ENCODE measurements around the gene SLIT3. TPM values are rescaled to one million over a fixed set of nuclear protein-coding genes. Genes with fewer than 3 reads are reported as not detected.

SLIT3 gene
- total RNA-seq, 1 experiment from 2014 or later, result not detected

GRCh38 chr5:168822248-168822744, 478.6 kb downstream of the SLIT3 start:
- DNase-seq, result no peak
- CTCF ChIA-PET, result no interaction called here
- Histone ChIP-seq H3K9me2 (ENCODE audit: insufficient read depth) (no peaks in the 10 kb centered on the region), H3K79me2 (ENCODE audit: low read depth) (no peaks in the 10 kb centered on the region), H3K9me3 (ENCODE audit: insufficient read depth, low read depth) (no peaks in the 10 kb centered on the region; the same call in 1 of the 2 replicates), H3K4me3 (no peak overlapping the region), H3K27ac (no peak overlapping the region), H2AFZ (no peak overlapping the region), H4K20me1 (ENCODE audit: insufficient read depth) (no peaks in the 10 kb centered on the region), H3K36me3 (ENCODE audit: low read depth) (no peaks in the 10 kb centered on the region), H3K4me1 (replicated peaks; ENCODE audit: insufficient read depth) (no peaks in the 10 kb centered on the region), H3K4me2 (no peak overlapping the region), H3F3A (ENCODE audit: insufficient read depth, low read depth) (no peaks in the 10 kb centered on the region), H3K27me3 (ENCODE audit: insufficient read depth, low read depth) (peaks cover 99% of the 10 kb centered on the region)
- intact Hi-C loops (cut with micrococcal nuclease; ENCODE audit: unreplicated experiment), result no loop called here
- BruUV-seq (replicated peaks), result no TSS peak
- POLR2A ChIA-PET (ENCODE audit: unreplicated experiment), result no interaction called here
- TF ChIP-seq, protein P1, sequence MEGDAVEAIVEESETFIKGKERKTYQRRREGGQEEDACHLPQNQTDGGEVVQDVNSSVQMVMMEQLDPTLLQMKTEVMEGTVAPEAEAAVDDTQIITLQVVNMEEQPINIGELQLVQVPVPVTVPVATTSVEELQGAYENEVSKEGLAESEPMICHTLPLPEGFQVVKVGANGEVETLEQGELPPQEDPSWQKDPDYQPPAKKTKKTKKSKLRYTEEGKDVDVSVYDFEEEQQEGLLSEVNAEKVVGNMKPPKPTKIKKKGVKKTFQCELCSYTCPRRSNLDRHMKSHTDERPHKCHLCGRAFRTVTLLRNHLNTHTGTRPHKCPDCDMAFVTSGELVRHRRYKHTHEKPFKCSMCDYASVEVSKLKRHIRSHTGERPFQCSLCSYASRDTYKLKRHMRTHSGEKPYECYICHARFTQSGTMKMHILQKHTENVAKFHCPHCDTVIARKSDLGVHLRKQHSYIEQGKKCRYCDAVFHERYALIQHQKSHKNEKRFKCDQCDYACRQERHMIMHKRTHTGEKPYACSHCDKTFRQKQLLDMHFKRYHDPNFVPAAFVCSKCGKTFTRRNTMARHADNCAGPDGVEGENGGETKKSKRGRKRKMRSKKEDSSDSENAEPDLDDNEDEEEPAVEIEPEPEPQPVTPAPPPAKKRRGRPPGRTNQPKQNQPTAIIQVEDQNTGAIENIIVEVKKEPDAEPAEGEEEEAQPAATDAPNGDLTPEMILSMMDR (conservative IDR thresholded peaks at IDR 0.05), result no peak
- TF ChIP-seq EZH2 (IDR thresholded peaks at IDR 0.05; ENCODE audit: low read depth), result no peak

GRCh38 chr5:168820874-168821273, 480.1 kb downstream of the SLIT3 start:
- TF ChIP-seq EZH2 (IDR thresholded peaks at IDR 0.05; ENCODE audit: low read depth), result no peak
- TF ChIP-seq, protein P1 (conservative IDR thresholded peaks at IDR 0.05), result no peak

GRCh38 chr5:168819004-168819621, 481.8 kb downstream of the SLIT3 start:
- Histone ChIP-seq H3K79me2 (ENCODE audit: low read depth) (no peaks in the 10 kb centered on the region), H4K20me1 (ENCODE audit: insufficient read depth) (no peaks in the 10 kb centered on the region), H3K9me3 (ENCODE audit: insufficient read depth, low read depth) (no peaks in the 10 kb centered on the region; the same call in 1 of the 2 replicates), H3K27me3 (ENCODE audit: insufficient read depth, low read depth) (peaks cover 96% of the 10 kb centered on the region), H2AFZ (no peak overlapping the region), H3K36me3 (ENCODE audit: low read depth) (no peaks in the 10 kb centered on the region), H3K9me2 (ENCODE audit: insufficient read depth) (no peaks in the 10 kb centered on the region), H3F3A (ENCODE audit: insufficient read depth, low read depth) (no peaks in the 10 kb centered on the region), H3K4me3 (no peak overlapping the region), H3K4me2 (no peak overlapping the region), H3K4me1 (replicated peaks; ENCODE audit: insufficient read depth) (no peaks in the 10 kb centered on the region), H3K27ac (no peak overlapping the region)
- CTCF ChIA-PET, result no interaction called here
- intact Hi-C loops (cut with micrococcal nuclease; ENCODE audit: unreplicated experiment), result no loop called here
- POLR2A ChIA-PET (ENCODE audit: unreplicated experiment), result no interaction called here
- no peak for DNase-seq
- TF ChIP-seq, protein P1 (conservative IDR thresholded peaks at IDR 0.05), result no peak
- no peak for TF ChIP-seq EZH2 (IDR thresholded peaks at IDR 0.05; ENCODE audit: low read depth)
- BruUV-seq (replicated peaks), result no TSS peak

More at GRCh38 chr5:168820874-168821273, 480.1 kb downstream of the SLIT3 start:
- Histone ChIP-seq H3K4me1 (replicated peaks; ENCODE audit: insufficient read depth) (no peaks in the 10 kb centered on the region), H3K9me2 (ENCODE audit: insufficient read depth) (no peaks in the 10 kb centered on the region), H3K27me3 (ENCODE audit: insufficient read depth, low read depth) (peaks cover 97% of the 10 kb centered on the region), H3K4me3 (no peak overlapping the region), H4K20me1 (ENCODE audit: insufficient read depth) (no peaks in the 10 kb centered on the region), H3K4me2 (no peak overlapping the region), H3K36me3 (ENCODE audit: low read depth) (no peaks in the 10 kb centered on the region), H3K79me2 (ENCODE audit: low read depth) (no peaks in the 10 kb centered on the region), H3K27ac (no peak overlapping the region), H2AFZ (no peak overlapping the region), H3K9me3 (ENCODE audit: insufficient read depth, low read depth) (no peaks in the 10 kb centered on the region; the same call in 1 of the 2 replicates), H3F3A (ENCODE audit: insufficient read depth, low read depth) (no peaks in the 10 kb centered on the region)
- intact Hi-C loops (cut with micrococcal nuclease; ENCODE audit: unreplicated experiment), result no loop called here
- ChIA-PET POLR2A (ENCODE audit: unreplicated experiment) (no interaction called here), CTCF (no interaction called here)
- no TSS peak for BruUV-seq (replicated peaks)
- DNase-seq, result no peak

Data from PC-9 (cell line).